ENCODE data around the gene SH3BGRL. TPM values are rescaled to one million over a fixed set of nuclear protein-coding genes. Genes with fewer than 3 reads are reported as not detected.

SH3BGRL gene
- polyA plus RNA-seq, 1 of the 3 experiments (the other 2 are of a cell fraction), result 43.6 TPM

DNA sequence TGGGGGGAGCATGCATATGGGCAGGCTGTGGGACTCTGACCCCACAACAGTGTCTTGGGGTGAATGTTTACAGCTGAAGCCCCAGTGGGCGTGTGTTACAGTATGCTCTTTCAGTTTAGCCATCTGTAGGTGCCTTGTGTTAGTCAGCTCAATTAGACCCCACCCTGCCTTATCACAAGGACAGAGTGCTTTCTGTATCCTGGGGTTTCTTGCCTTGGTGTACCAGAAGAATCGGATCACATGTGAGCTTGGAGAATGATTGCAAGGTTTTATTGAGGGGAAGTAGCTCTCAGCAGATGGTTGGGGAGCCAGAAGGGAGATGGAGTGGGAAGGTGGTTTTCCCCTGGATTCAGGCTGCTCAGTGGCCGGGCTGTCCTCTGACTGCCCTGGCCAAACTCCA is 27.3 kb downstream of the SH3BGRL start (continued):
- TF ChIP-seq RAD21 (IDR thresholded peaks at IDR 0.05; ENCODE audit: low read length), result no peak
- TF ChIP-seq, protein P1, sequence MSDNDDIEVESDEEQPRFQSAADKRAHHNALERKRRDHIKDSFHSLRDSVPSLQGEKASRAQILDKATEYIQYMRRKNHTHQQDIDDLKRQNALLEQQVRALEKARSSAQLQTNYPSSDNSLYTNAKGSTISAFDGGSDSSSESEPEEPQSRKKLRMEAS (IDR thresholded peaks at IDR 0.05; ENCODE audit: low read depth), result no peak
- TF ChIP-seq FOSL2 (IDR thresholded peaks at IDR 0.05; ENCODE audit: borderline replicate concordance, low read depth), result no peak

DNA sequence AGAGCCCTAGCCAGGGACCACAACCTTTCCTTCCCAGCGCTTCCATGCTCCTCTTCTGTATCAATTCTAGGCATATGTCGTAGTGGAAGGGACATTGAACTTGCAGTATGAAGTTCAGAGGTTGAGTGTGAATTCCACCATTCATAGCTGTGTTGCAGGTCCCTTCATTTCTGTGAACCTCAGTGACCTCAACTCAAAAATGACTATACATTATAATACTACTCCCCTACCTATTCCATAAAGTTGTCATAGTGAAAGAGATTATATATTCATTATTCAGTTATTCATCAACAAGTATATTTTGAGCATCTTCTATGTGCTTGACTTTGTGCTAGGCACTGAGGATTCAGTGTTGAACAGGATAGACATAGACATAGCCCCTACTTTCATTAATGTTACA is 28.0 kb downstream of the SH3BGRL start:
- CTCF ChIA-PET, result no interaction called here
- H3F3A ChIP-seq (replicated peaks; ENCODE audit: insufficient read depth), result no peaks in the 10 kb centered on the region
- no peaks in the 10 kb centered on the region for H3K4me1 ChIP-seq (ENCODE audit: control insufficient read depth in 1 of 2, insufficient read depth in 2 of 2, low read depth in 1 of 2, low read length in 1 of 2)
- no peak overlapping the region for H3K27ac ChIP-seq (ENCODE audit: low read depth in 2 of 2, low read length in 1 of 2)
- DNase-seq, result no peak
- no peak overlapping the region for H3K4me2 ChIP-seq
- no peaks in the 10 kb centered on the region for H3K9me3 ChIP-seq
- H4K20me1 ChIP-seq (ENCODE audit: insufficient read depth), result no peaks in the 10 kb centered on the region
- no peaks in the 10 kb centered on the region for H3K27me3 ChIP-seq (ENCODE audit: insufficient read depth)
- peaks cover 0 to 3% of the 10 kb centered on the region in 2 experiments for H3K36me3 ChIP-seq (replicated peaks in 1 of 2; ENCODE audit: control insufficient read depth in 1 of 2, insufficient read depth in 2 of 2, low read length in 1 of 2)
- TF ChIP-seq RFX5 (IDR thresholded peaks at IDR 0.05; ENCODE audit: low read length), result no peak
- TF ChIP-seq, protein P1 (IDR thresholded peaks at IDR 0.05; ENCODE audit: low read depth), result no peak
- TF ChIP-seq, protein P2, sequence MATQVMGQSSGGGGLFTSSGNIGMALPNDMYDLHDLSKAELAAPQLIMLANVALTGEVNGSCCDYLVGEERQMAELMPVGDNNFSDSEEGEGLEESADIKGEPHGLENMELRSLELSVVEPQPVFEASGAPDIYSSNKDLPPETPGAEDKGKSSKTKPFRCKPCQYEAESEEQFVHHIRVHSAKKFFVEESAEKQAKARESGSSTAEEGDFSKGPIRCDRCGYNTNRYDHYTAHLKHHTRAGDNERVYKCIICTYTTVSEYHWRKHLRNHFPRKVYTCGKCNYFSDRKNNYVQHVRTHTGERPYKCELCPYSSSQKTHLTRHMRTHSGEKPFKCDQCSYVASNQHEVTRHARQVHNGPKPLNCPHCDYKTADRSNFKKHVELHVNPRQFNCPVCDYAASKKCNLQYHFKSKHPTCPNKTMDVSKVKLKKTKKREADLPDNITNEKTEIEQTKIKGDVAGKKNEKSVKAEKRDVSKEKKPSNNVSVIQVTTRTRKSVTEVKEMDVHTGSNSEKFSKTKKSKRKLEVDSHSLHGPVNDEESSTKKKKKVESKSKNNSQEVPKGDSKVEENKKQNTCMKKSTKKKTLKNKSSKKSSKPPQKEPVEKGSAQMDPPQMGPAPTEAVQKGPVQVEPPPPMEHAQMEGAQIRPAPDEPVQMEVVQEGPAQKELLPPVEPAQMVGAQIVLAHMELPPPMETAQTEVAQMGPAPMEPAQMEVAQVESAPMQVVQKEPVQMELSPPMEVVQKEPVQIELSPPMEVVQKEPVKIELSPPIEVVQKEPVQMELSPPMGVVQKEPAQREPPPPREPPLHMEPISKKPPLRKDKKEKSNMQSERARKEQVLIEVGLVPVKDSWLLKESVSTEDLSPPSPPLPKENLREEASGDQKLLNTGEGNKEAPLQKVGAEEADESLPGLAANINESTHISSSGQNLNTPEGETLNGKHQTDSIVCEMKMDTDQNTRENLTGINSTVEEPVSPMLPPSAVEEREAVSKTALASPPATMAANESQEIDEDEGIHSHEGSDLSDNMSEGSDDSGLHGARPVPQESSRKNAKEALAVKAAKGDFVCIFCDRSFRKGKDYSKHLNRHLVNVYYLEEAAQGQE (IDR thresholded peaks at IDR 0.05; ENCODE audit: low read depth, low read length), result no peak
- no peak for TF ChIP-seq RAD21 (IDR thresholded peaks at IDR 0.05; ENCODE audit: low read length)
- TF ChIP-seq, protein P3, sequence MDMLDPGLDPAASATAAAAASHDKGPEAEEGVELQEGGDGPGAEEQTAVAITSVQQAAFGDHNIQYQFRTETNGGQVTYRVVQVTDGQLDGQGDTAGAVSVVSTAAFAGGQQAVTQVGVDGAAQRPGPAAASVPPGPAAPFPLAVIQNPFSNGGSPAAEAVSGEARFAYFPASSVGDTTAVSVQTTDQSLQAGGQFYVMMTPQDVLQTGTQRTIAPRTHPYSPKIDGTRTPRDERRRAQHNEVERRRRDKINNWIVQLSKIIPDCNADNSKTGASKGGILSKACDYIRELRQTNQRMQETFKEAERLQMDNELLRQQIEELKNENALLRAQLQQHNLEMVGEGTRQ (IDR thresholded peaks at IDR 0.05; ENCODE audit: borderline replicate concordance, low read depth, low read length), result no peak
- no peak for TF ChIP-seq TEAD4 (IDR thresholded peaks at IDR 0.05; ENCODE audit: borderline replicate concordance, insufficient read depth)
- TF ChIP-seq, protein P4, sequence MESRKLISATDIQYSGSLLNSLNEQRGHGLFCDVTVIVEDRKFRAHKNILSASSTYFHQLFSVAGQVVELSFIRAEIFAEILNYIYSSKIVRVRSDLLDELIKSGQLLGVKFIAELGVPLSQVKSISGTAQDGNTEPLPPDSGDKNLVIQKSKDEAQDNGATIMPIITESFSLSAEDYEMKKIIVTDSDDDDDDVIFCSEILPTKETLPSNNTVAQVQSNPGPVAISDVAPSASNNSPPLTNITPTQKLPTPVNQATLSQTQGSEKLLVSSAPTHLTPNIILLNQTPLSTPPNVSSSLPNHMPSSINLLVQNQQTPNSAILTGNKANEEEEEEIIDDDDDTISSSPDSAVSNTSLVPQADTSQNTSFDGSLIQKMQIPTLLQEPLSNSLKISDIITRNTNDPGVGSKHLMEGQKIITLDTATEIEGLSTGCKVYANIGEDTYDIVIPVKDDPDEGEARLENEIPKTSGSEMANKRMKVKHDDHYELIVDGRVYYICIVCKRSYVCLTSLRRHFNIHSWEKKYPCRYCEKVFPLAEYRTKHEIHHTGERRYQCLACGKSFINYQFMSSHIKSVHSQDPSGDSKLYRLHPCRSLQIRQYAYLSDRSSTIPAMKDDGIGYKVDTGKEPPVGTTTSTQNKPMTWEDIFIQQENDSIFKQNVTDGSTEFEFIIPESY (IDR thresholded peaks at IDR 0.05; ENCODE audit: borderline replicate concordance, low read depth), result no peak
- WGBS (ENCODE audit: low lambda C conversion rate), result 55% methylated on average over 2 of the region's 2 CpGs
- H3K9ac ChIP-seq, result no peak overlapping the region
- no peak overlapping the region for H2AFZ ChIP-seq (ENCODE audit: low read depth)
- H3K79me2 ChIP-seq (ENCODE audit: insufficient read depth), result no peaks in the 10 kb centered on the region
- H3K4me3 ChIP-seq (ENCODE audit: low read depth in 2 of 2, low read length in 1 of 2), result no peak overlapping the region
- POLR2A ChIA-PET, result no interaction called here
- no peaks in the 10 kb centered on the region for H3K9me2 ChIP-seq

Data from SK-N-SH (cell line).